Superior temporal gyrus (tissue), 1 donor: ENCODE data around the gene SLC17A2.

Experiments used
- DNase-seq: peaks from one replicate; pipeline ENCODE4 v3.0.0-alpha.2; 2016; ENCODE audit errors: extremely low spot score

SLC17A2 gene

GRCh38 chr6:25883536-25883935 lies 47.0 kb downstream of the SLC17A2 start:
- DNase-seq, result no peak

DNA sequence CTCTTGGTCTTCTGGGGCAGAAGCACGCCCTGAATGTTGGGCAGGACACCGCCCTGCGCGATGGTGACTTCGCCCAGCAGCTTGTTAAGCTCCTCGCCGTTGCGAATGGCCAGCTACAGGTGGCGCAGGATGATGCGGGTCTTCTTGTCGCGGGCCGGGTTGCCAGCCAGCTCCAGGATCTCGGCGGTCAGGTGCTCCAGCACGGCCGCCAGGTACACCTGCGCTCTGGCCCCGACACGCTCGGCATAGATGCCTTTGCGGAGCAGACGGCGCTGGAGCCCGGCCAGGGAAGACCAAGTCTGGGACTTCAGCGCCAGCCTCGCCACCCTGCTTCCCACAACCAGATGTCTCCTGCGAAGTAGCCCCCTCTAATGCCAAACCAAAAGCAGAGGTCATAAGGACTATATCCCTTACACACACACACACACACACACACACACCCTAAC lies 48.4 kb downstream of the SLC17A2 start:
- DNase-seq, result no peak

- DNase-seq, result no peak
Observed at GRCh38 chr6:25880601-25881000, 49.9 kb downstream of the SLC17A2 start.

GRCh38 chr6:25878721-25879322 lies 51.7 kb downstream of the SLC17A2 start:
- DNase-seq, result no peak

DNA sequence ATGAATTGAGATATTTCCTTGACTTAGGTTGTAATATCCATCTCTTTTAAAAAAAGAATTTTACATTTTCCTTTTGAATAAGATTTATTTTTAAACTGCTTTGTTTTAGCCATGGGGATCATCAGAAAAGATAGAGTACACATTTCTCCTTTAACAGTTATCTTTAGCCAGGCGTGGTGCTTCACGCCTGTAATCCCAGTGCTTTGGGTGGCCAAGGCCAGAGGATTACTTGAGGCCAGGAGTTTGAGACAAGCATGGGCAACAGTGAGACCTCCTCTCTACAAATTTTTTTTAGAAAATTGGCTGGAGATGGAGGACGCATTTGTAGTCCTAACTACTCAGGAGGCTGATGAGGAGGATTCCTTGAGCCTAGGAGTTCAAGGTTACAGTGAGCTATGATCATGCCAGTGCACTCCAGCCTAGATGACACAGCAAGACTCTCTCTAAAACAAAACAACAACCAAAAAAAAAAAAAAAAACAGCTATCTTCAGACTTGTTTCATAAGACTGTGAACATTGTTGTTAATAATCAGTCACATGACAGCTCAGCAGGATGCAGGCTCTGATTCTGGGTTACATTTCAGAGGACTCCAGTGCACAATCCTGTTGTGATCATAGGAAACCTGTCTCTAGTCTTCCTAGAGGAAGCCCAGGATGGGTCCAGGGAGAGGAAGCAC lies 54.4 kb downstream of the SLC17A2 start:
- DNase-seq, result no peak

- DNase-seq, result no peak
Observed at GRCh38 chr6:25875563-25875905, 55.0 kb downstream of the SLC17A2 start.

GRCh38 chr6:25874822-25875562 lies 55.5 kb downstream of the SLC17A2 start:
- no peak for DNase-seq

GRCh38 chr6:25874118-25874517 lies 56.4 kb downstream of the SLC17A2 start, which contains the start of gene SLC17A3:
Gene SLC17A3 (minus strand): TSS chr6:25874243. CDS start chr6:25868387, 5,856 bp downstream.
- DNase-seq, result no peak

DNA sequence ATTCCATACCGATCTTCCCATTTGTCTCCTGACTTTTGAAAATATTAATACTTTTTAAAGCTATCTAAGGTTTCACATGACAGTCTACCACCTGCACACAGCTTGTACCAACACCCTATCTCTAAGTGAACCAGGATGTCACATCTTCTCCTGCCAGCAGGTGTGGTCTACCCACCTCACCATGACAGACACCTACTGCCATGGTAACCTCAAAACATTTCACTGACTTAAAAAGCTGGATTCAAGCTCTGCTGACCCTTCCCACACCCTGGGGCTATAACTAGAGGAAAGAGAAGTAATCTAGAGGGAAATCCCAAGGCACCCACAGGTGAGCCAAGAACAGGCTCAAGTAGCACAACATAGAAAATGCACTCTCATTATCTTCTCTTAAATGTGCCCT lies 57.7 kb downstream of the SLC17A2 start:
- no peak for DNase-seq

DNA sequence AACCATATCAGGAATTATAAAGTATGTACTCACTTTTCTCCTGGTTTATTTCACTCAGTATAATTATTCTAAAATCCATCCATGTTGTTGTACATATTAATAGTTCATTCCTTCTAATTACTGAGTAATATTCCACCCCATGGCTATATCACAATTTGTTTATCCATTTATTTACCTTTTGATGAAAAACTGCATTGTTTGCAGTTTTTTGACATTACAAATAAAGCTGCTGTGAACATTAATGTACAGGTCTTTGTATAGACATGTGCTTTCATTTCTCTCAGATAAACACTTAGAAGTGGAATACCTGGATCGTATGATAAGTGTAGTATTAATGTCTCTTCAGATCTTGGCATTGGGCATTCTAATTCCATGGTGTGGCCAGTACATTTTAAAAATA lies 60.7 kb downstream of the SLC17A2 start:
- no peak for DNase-seq

DNA sequence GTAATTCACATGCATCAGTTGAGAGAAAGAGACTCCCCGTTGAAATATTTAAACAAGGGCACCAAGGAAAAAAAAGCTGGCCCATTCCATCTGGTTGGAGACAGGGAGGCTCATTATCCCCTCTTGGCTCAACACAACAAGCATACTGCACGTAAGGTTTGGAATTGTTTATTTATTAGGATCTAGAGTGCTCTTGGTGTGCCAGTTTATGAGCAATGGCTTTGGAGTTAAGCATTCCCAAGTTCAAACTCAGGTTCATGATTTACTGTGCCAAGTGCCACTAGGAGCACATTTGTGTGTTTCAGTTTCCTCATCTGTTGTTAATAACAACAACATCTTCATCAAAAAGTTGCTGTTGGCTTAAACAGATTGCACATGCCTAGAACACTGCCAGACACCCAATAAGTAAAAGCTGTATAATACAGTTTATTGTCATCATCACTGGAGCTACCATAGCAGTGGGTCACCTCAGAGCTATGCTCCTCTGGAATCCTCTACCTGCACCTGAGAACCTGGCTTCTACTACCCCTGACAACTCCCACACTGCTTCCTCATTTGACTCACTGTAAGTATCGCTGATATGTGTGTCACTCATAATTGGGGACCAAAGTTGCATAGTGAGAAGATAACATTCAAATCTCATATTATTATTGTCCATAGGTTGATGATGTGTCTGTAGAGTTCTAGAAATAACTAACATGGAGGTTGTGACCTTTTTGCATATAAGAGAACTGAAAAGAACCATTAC lies 61.9 kb downstream of the SLC17A2 start:
- DNase-seq, result no peak

GRCh38 chr6:25866011-25866410 lies 64.5 kb downstream of the SLC17A2 start:
- DNase-seq, result no peak

GRCh38 chr6:25863360-25863759 lies 67.1 kb downstream of the SLC17A2 start:
- DNase-seq, result no peak
